Measurements from ENCODE around the gene ID3.

GRCh38 chr1:23591460-23592208, 32.3 kb upstream of the ID3 start:
- no peak for TF ChIP-seq CTCF (IDR thresholded peaks at IDR 0.05)
- no peak for TF ChIP-seq MAX (IDR thresholded peaks at IDR 0.05; ENCODE audit: low read depth)
- TF ChIP-seq TAF1 (IDR thresholded peaks at IDR 0.05; ENCODE audit: borderline replicate concordance, low read depth, low read length), result no peak
